CD14-positive monocyte (primary cell): ENCODE measurements around the gene UFSP1. TPM values are rescaled to one million over a fixed set of nuclear protein-coding genes. Genes with fewer than 3 reads are reported as not detected.
A peak's percentile ranks its signal among the peaks of the same experiment; 100 is the strongest.

Source experiments
- DNase-seq, 3 donors: peaks; one replicate each; pipeline ENCODE4 v3.0.0-alpha.2; 2011 to 2022
- H2AFZ ChIP-seq: 2 replicates; pipeline ENCODE4 v1.6.0; 2012; ENCODE audit warnings: mild to moderate bottlenecking, low read depth, low read length, inconsistent platforms; ENCODE audit not compliant: insufficient read depth, poor library complexity, severe bottlenecking
- H3K27ac ChIP-seq, 2 donors: 1 replicate in 1 of 2; 2 replicates in 1 of 2; pipeline ENCODE4 v1.5.1; 2012 to 2013; ENCODE audit warnings: low read length in 2 of 2, control low read depth in 1 of 2, inconsistent platforms in 1 of 2, low read depth in 1 of 2, mild to moderate bottlenecking in 1 of 2
- H3K27me3 ChIP-seq, 2 donors: one replicate each; pipeline versions ENCODE4 v1.6.0 to v1.6.1; 2011 to 2013; ENCODE audit warnings: low read length in 2 of 2; ENCODE audit not compliant: control insufficient read depth in 2 of 2, insufficient read depth in 2 of 2
- H3K36me3 ChIP-seq, 2 donors: replicated peaks in 1 of 2; 1 replicate in 1 of 2; 2 replicates in 1 of 2; pipeline versions ENCODE4 v1.5.1 to v1.6.1; 2012 to 2013; ENCODE audit warnings: low read length in 2 of 2, control low read depth in 1 of 2, inconsistent platforms in 1 of 2, mild to moderate bottlenecking in 1 of 2; ENCODE audit not compliant: insufficient read depth in 2 of 2, control insufficient read depth in 1 of 2
- H3K4me1 ChIP-seq, 2 donors: 1 replicate in 1 of 2; 2 replicates in 1 of 2; pipeline versions ENCODE4 v1.5.1 to v1.6.1; 2012 to 2013; ENCODE audit warnings: low read length in 2 of 2, control low read depth in 1 of 2, inconsistent platforms in 1 of 2, mild to moderate bottlenecking in 1 of 2, moderate library complexity in 1 of 2; ENCODE audit not compliant: insufficient read depth in 2 of 2, control insufficient read depth in 1 of 2
- H3K4me2 ChIP-seq: replicated peaks from 2 replicates; pipeline ENCODE3; 2012; ENCODE audit warnings: low read length, moderate library complexity, mild to moderate bottlenecking; ENCODE audit not compliant: poor library complexity, severe bottlenecking; ENCODE audit errors: extremely low read depth
- H3K4me3 ChIP-seq, 3 experiments: fragments of 200-600 bp in 1 of 3; sonication (generic) in 1 of 3; replicated peaks in 1 of 3; 1 replicate in 2 of 3; 2 replicates in 1 of 3; pipeline ENCODE4 v1.5.1; 2011 to 2013; ENCODE audit warnings: low read length in 3 of 3, mild to moderate bottlenecking in 3 of 3, control low read depth in 2 of 3, low read depth in 2 of 3, inconsistent platforms in 1 of 3, moderate library complexity in 1 of 3
- H3K79me2 ChIP-seq: 2 replicates; pipeline ENCODE4 v1.6.0; 2012; ENCODE audit warnings: mild to moderate bottlenecking, control low read depth, inconsistent platforms, low read length, moderate library complexity; ENCODE audit not compliant: insufficient read depth
- H3K9ac ChIP-seq: 2 replicates; pipeline ENCODE4 v1.6.0; 2017; ENCODE audit warnings: low read length, mild to moderate bottlenecking; ENCODE audit not compliant: insufficient read depth, poor library complexity, severe bottlenecking
- H3K9me3 ChIP-seq, 2 donors: replicated peaks in 1 of 2; 1 replicate in 1 of 2; 2 replicates in 1 of 2; pipeline versions ENCODE4 v1.5.1 to v1.6.1; 2012 to 2013; ENCODE audit warnings: low read length in 2 of 2, control low read depth in 1 of 2; ENCODE audit not compliant: control insufficient read depth in 1 of 2, insufficient read depth in 1 of 2
- H4K20me1 ChIP-seq: 2 replicates; pipeline ENCODE4 v1.6.0; 2012; ENCODE audit warnings: mild to moderate bottlenecking, low read length, control low read depth, moderate library complexity; ENCODE audit not compliant: insufficient read depth
- H3K27ac Mint-ChIP-seq, 7 donors: one replicate each; pipeline ENCODE4 v1.8.0; 2020; ENCODE audit warnings: mild to moderate bottlenecking in 7 of 7, mixed read lengths in 7 of 7, moderate library complexity in 6 of 7, inconsistent platforms in 2 of 7
- H3K27me3 Mint-ChIP-seq, 3 donors: one replicate each; pipeline ENCODE4 v1.8.0; 2021 to 2022; ENCODE audit warnings: low read depth in 3 of 3, mild to moderate bottlenecking in 3 of 3, mixed read lengths in 3 of 3, moderate library complexity in 3 of 3, inconsistent platforms in 1 of 3
- H3K36me3 Mint-ChIP-seq, 2 donors: one replicate each; pipeline ENCODE4 v1.8.0; 2020; ENCODE audit warnings: mixed read lengths in 2 of 2, inconsistent platforms in 1 of 2, mild to moderate bottlenecking in 1 of 2
- H3K4me1 Mint-ChIP-seq: one replicate; pipeline ENCODE4 v1.8.0; 2020; ENCODE audit warnings: mild to moderate bottlenecking, mixed read lengths
- H3K4me3 Mint-ChIP-seq, 2 donors: one replicate each; pipeline ENCODE4 v1.8.0; 2020; ENCODE audit warnings: mild to moderate bottlenecking in 2 of 2, mixed read lengths in 2 of 2, moderate library complexity in 1 of 2
- H3K9me3 Mint-ChIP-seq, 7 donors: one replicate each; pipeline ENCODE4 v1.8.0; 2020 to 2022; ENCODE audit warnings: mixed read lengths in 7 of 7, mild to moderate bottlenecking in 6 of 7, moderate library complexity in 6 of 7, inconsistent platforms in 2 of 7
- WGBS: methylation state at CpG from one replicate; pipeline ENCODE4 v1.1.5; 2013; ENCODE audit warnings: missing lambda C conversion rate; ENCODE audit not compliant: insufficient coverage; 5-methylcytosine and 5-hydroxymethylcytosine counted together
- intact Hi-C, 2 donors: fragments of 100-400 bp; cut with micrococcal nuclease; formaldehyde crosslinking; loops; one replicate each; pipeline versions ENCODE4 v1.15.0 to v1.15.1; 2023
- polyA plus RNA-seq, 3 donors: library from polyadenylated mRNA; depleted of rRNA in 1 of 3; unstranded in 2 of 3; stranded (reverse) in 1 of 3; fragments of 300-500 nt in 2 of 3; fragments of >200 nt in 1 of 3; fragmentation: Illumina TruSeq in 2 of 3; gene quantifications; 1 replicate in 2 of 3; 2 replicates in 1 of 3; pipeline ENCODE4 v1.2.3, GENCODE V29; 2012 to 2021
- TF ChIP-seq, protein P1 (sequence below): fragments of 200-600 bp; IDR thresholded peaks from one replicate; pipeline ENCODE4 v1.8.0; 2022; ENCODE audit warnings: antibody characterized with exemption, mild to moderate bottlenecking

The UFSP1 gene
- polyA plus RNA-seq, 3 donors: 0.57 to 0.76 (median 0.57) TPM

DNA sequence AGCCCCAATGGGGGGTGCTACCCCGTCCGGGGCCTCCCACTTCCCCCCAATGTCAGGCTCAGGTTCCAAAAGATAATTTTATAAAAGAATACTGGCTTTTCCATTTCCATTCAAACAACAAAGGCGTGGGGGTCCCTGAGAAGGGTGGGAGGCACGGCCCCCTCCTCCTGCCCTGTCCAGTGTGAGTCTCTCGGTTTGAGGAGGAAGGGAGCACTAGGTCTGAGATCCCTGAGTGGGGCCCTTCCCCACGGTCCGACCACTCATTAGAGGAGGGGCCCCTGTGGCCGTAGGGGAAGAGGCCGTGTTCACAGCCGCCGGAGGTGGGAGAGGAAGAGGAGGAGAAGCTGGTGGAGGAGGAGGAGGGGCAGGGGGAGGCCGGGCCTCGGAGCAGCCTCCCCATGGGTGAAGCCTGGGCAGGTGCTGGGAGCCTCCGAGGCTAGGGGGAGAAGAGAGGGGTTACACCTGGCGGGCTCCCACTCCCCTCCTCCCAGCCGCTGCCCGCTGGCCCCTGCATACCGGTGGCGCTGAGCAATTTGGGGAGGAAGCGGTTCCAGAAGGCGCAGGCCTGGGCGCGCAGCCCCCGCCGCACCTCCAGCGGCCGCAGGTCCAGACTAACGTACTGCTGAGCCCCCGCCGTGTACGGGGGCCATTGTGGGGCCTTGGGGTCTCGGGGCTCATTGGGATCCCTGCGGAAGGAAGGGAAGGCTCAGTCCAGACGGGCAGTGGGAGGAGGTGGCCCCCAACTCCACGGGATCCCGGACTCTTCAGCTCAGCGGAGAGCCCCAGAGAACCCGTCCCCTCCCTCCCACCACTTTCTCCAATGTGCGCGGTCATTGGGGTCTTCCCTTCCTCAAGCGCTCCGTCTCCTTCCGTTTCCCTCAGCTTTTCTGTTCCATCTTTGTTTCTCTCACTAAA, 1.4 kb upstream of the UFSP1 start:
- intact Hi-C loops: no loop called here

More for the DNA sequence above, 1.4 kb upstream of the UFSP1 start:
- H3K27me3 ChIP-seq: peaks cover 22 to 54% of the 10 kb centered on the region in 2 donors
- H3K27ac ChIP-seq: no peak overlapping the region
- DNase-seq: no peak
- H3K9me3 ChIP-seq: peaks cover 0 to 8% of the 10 kb centered on the region in 2 donors
- H3K27ac Mint-ChIP-seq: peak overlapping the region in 1 of 7 donors; percentile 57
- TF ChIP-seq, protein P1, sequence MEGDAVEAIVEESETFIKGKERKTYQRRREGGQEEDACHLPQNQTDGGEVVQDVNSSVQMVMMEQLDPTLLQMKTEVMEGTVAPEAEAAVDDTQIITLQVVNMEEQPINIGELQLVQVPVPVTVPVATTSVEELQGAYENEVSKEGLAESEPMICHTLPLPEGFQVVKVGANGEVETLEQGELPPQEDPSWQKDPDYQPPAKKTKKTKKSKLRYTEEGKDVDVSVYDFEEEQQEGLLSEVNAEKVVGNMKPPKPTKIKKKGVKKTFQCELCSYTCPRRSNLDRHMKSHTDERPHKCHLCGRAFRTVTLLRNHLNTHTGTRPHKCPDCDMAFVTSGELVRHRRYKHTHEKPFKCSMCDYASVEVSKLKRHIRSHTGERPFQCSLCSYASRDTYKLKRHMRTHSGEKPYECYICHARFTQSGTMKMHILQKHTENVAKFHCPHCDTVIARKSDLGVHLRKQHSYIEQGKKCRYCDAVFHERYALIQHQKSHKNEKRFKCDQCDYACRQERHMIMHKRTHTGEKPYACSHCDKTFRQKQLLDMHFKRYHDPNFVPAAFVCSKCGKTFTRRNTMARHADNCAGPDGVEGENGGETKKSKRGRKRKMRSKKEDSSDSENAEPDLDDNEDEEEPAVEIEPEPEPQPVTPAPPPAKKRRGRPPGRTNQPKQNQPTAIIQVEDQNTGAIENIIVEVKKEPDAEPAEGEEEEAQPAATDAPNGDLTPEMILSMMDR: no peak
- peaks cover 37 to 60% (median 54%) of the 10 kb centered on the region in 3 donors for H3K27me3 Mint-ChIP-seq
- H3K4me3 Mint-ChIP-seq: peak overlapping the region; percentile 83 to 96
- H3K4me1 ChIP-seq: peaks cover 55 to 63% of the 10 kb centered on the region in 2 donors
- H3K36me3 Mint-ChIP-seq: peaks cover 29 to 39% of the 10 kb centered on the region in 2 donors
- 9% methylated on average over 30 of the region's 43 CpGs for WGBS
- peak overlapping the region; percentile 97 for H3K4me2 ChIP-seq
- peaks cover 0 to 13% (median 9%) of the 10 kb centered on the region in 7 donors for H3K9me3 Mint-ChIP-seq
- H3K79me2 ChIP-seq: peaks cover 12% of the 10 kb centered on the region
- H2AFZ ChIP-seq: peak overlapping the region; percentile 89
- H3K4me1 Mint-ChIP-seq: peaks cover 47% of the 10 kb centered on the region
- peak overlapping the region; percentile 43 to 81 (median 54) for H3K4me3 ChIP-seq
- H3K9ac ChIP-seq: no peak overlapping the region
- H3K36me3 ChIP-seq: peaks cover 11 to 17% of the 10 kb centered on the region in 2 donors
- peaks cover 14% of the 10 kb centered on the region for H4K20me1 ChIP-seq
